Effector CD8-positive, alpha-beta T cell (primary cell): Measurements from ENCODE around the gene RFNG.

Experiments used
- DNase-seq: peaks from one replicate; lab custom pipeline; 2025; lab: John Stamatoyannopoulos, UW

RFNG gene

GRCh38 chr17:82089723-82090548, 38.3 kb upstream of the RFNG start:
- DNase-seq = no peak

- DNase-seq = no peak
Measured at GRCh38 chr17:82088838-82089722, 37.5 kb upstream of the RFNG start.

- no peak for DNase-seq
Measured at GRCh38 chr17:82087961-82088837, 36.6 kb upstream of the RFNG start.

GRCh38 chr17:82086941-82087906, 35.6 kb upstream of the RFNG start:
- DNase-seq = no peak

GRCh38 chr17:82085931-82086764, 34.5 kb upstream of the RFNG start:
- no peak for DNase-seq

GRCh38 chr17:82085031-82085861, 33.6 kb upstream of the RFNG start:
- DNase-seq = no peak

GRCh38 chr17:82084373-82085030, 32.9 kb upstream of the RFNG start:
- no peak for DNase-seq

- DNase-seq = no peak
Measured at GRCh38 chr17:82083533-82084359, 32.1 kb upstream of the RFNG start.

- DNase-seq = no peak
Measured at GRCh38 chr17:82083009-82083408, 31.4 kb upstream of the RFNG start.

GRCh38 chr17:82082456-82082855, 30.8 kb upstream of the RFNG start:
- DNase-seq = no peak

GRCh38 chr17:82081966-82082365, 30.4 kb upstream of the RFNG start:
- no peak for DNase-seq

- DNase-seq = no peak
Measured at GRCh38 chr17:82081546-82081945, 29.9 kb upstream of the RFNG start.

GRCh38 chr17:82080789-82081464, 29.3 kb upstream of the RFNG start:
- no peak for DNase-seq

GRCh38 chr17:82080048-82080788, 28.6 kb upstream of the RFNG start:
- no peak for DNase-seq

- DNase-seq = no peak
Measured at GRCh38 chr17:82079001-82079677, 27.5 kb upstream of the RFNG start.

GRCh38 chr17:82078433-82078832, 26.8 kb upstream of the RFNG start:
- DNase-seq = no peak
